HUES48 (cell line): ENCODE measurements around the gene VOPP1.
A peak's percentile ranks its signal among the peaks of the same experiment; 100 is the strongest.

Source experiments
- H3K27ac ChIP-seq: one replicate; pipeline ENCODE4 v1.7.0; 2013; ENCODE audit warnings: low read depth, low read length, inconsistent platforms
- H3K27me3 ChIP-seq: 2 replicates; pipeline ENCODE4 v1.6.1; 2013; ENCODE audit warnings: mild to moderate bottlenecking, low read length; ENCODE audit not compliant: control insufficient read depth, insufficient read depth
- H3K36me3 ChIP-seq: 2 replicates; pipeline ENCODE4 v1.6.1; 2013; ENCODE audit warnings: low read length; ENCODE audit not compliant: control insufficient read depth, insufficient read depth
- H3K4me1 ChIP-seq: 2 replicates; pipeline ENCODE4 v1.6.1; 2013; ENCODE audit warnings: mild to moderate bottlenecking, low read length; ENCODE audit not compliant: control insufficient read depth, insufficient read depth
- H3K4me3 ChIP-seq: 2 replicates; pipeline ENCODE4 v1.5.1; 2013; ENCODE audit warnings: mild to moderate bottlenecking, low read depth, low read length
- H3K9ac ChIP-seq: 2 replicates; pipeline ENCODE4 v1.6.1; 2013; ENCODE audit warnings: mild to moderate bottlenecking, low read depth, low read length, moderate library complexity
- H3K9me3 ChIP-seq: 2 replicates; pipeline ENCODE4 v1.6.1; 2013; ENCODE audit warnings: low read length; ENCODE audit not compliant: control insufficient read depth, insufficient read depth

The VOPP1 gene

GRCh38 chr7:55429835-55430499, 142.3 kb downstream of the VOPP1 start:
- Histone ChIP-seq H3K9ac (no peak overlapping the region), H3K27ac (no peak overlapping the region), H3K4me3 (no peak overlapping the region), H3K27me3 (no peaks in the 10 kb centered on the region), H3K4me1 (peaks cover 13% of the 10 kb centered on the region), H3K36me3 (peaks cover 19% of the 10 kb centered on the region), H3K9me3 (no peaks in the 10 kb centered on the region)

GRCh38 chr7:55427800-55428199, 144.5 kb downstream of the VOPP1 start:
- Histone ChIP-seq H3K27ac (no peak overlapping the region), H3K4me1 (peaks cover 16% of the 10 kb centered on the region), H3K9me3 (no peaks in the 10 kb centered on the region), H3K27me3 (no peaks in the 10 kb centered on the region), H3K9ac (no peak overlapping the region), H3K36me3 (peaks cover 19% of the 10 kb centered on the region), H3K4me3 (no peak overlapping the region)

GRCh38 chr7:55427342-55427741, 145.0 kb downstream of the VOPP1 start:
- H3K27ac ChIP-seq = no peak overlapping the region
- H3K9me3 ChIP-seq = no peaks in the 10 kb centered on the region
- H3K9ac ChIP-seq = no peak overlapping the region
- H3K27me3 ChIP-seq = no peaks in the 10 kb centered on the region
- H3K4me1 ChIP-seq = peaks cover 16% of the 10 kb centered on the region
- H3K36me3 ChIP-seq = peaks cover 19% of the 10 kb centered on the region
- no peak overlapping the region for H3K4me3 ChIP-seq

- peak overlapping the region; percentile 21 for H3K27ac ChIP-seq
- no peak overlapping the region for H3K4me3 ChIP-seq
- H3K36me3 ChIP-seq = peaks cover 19% of the 10 kb centered on the region
- H3K9me3 ChIP-seq = no peaks in the 10 kb centered on the region
- no peaks in the 10 kb centered on the region for H3K27me3 ChIP-seq
- no peak overlapping the region for H3K9ac ChIP-seq
- H3K4me1 ChIP-seq = peaks cover 16% of the 10 kb centered on the region
These were observed 145.6 kb downstream of the VOPP1 start for GRCh38 chr7:55426676-55427075.

- Histone ChIP-seq H3K27ac (no peak overlapping the region), H3K9me3 (no peaks in the 10 kb centered on the region), H3K4me3 (no peak overlapping the region), H3K36me3 (peaks cover 13% of the 10 kb centered on the region), H3K4me1 (peaks cover 22% of the 10 kb centered on the region), H3K9ac (no peak overlapping the region), H3K27me3 (no peaks in the 10 kb centered on the region)
These were observed 147.1 kb downstream of the VOPP1 start for GRCh38 chr7:55425141-55425752.

- no peak overlapping the region for H3K9ac ChIP-seq
- H3K4me1 ChIP-seq = peaks cover 22% of the 10 kb centered on the region
- no peaks in the 10 kb centered on the region for H3K9me3 ChIP-seq
- H3K4me3 ChIP-seq = no peak overlapping the region
- H3K36me3 ChIP-seq = peaks cover 13% of the 10 kb centered on the region
- no peak overlapping the region for H3K27ac ChIP-seq
- H3K27me3 ChIP-seq = no peaks in the 10 kb centered on the region
These were observed 148.4 kb downstream of the VOPP1 start for GRCh38 chr7:55423891-55424290.

- H3K36me3 ChIP-seq = peaks cover 11% of the 10 kb centered on the region
- H3K4me3 ChIP-seq = no peak overlapping the region
- H3K9ac ChIP-seq = no peak overlapping the region
- H3K4me1 ChIP-seq = peaks cover 22% of the 10 kb centered on the region
- no peak overlapping the region for H3K27ac ChIP-seq
- no peaks in the 10 kb centered on the region for H3K9me3 ChIP-seq
- no peaks in the 10 kb centered on the region for H3K27me3 ChIP-seq
These were observed 149.0 kb downstream of the VOPP1 start for GRCh38 chr7:55423277-55423711.
